ENCODE data around the gene NELL2.
"Not testable (repeated sequence)": the region's sequence is repeated elsewhere in the genome, so short reads cannot be mapped to it uniquely, and the experiment has no call there.

Gene NELL2

GRCh38 chr12:44837114-44837755, 38.9 kb downstream of the NELL2 start:
- H3K4me3 ChIP-seq (ENCODE audit: low read depth, low read length): no peak overlapping the region
- no peak for DNase-seq (ENCODE audit: low read depth)
- TF ChIP-seq CTCF (IDR thresholded peaks at IDR 0.05; ENCODE audit: control insufficient read depth, extremely low read depth, insufficient read depth): no peak

- no peak overlapping the region for H3K4me3 ChIP-seq (ENCODE audit: low read depth, low read length)
- TF ChIP-seq CTCF (IDR thresholded peaks at IDR 0.05; ENCODE audit: control insufficient read depth, extremely low read depth, insufficient read depth): no peak
- no peak for DNase-seq (ENCODE audit: low read depth)
Measured at GRCh38 chr12:44835641-44836379, 40.3 kb downstream of the NELL2 start.

GRCh38 chr12:44834996-44835395, 41.1 kb downstream of the NELL2 start:
- DNase-seq (ENCODE audit: low read depth); H3K4me3 ChIP-seq (ENCODE audit: low read depth, low read length): not testable (repeated sequence)

- no peak for TF ChIP-seq CTCF (IDR thresholded peaks at IDR 0.05; ENCODE audit: control insufficient read depth, extremely low read depth, insufficient read depth)
- H3K4me3 ChIP-seq (ENCODE audit: low read depth, low read length): no peak overlapping the region
- no peak for DNase-seq (ENCODE audit: low read depth)
Measured at GRCh38 chr12:44833561-44833960, 42.6 kb downstream of the NELL2 start.

- no peak overlapping the region for H3K4me3 ChIP-seq (ENCODE audit: low read depth, low read length)
- no peak for TF ChIP-seq CTCF (IDR thresholded peaks at IDR 0.05; ENCODE audit: control insufficient read depth, extremely low read depth, insufficient read depth)
- no peak for DNase-seq (ENCODE audit: low read depth)
Measured at GRCh38 chr12:44830566-44831055, 45.5 kb downstream of the NELL2 start.

GRCh38 chr12:44829045-44829444, 47.1 kb downstream of the NELL2 start:
- no peak overlapping the region for H3K4me3 ChIP-seq (ENCODE audit: low read depth, low read length)
- TF ChIP-seq CTCF (IDR thresholded peaks at IDR 0.05; ENCODE audit: control insufficient read depth, extremely low read depth, insufficient read depth): no peak
- no peak for DNase-seq (ENCODE audit: low read depth)

- TF ChIP-seq CTCF (IDR thresholded peaks at IDR 0.05; ENCODE audit: control insufficient read depth, extremely low read depth, insufficient read depth): no peak
- no peak overlapping the region for H3K4me3 ChIP-seq (ENCODE audit: low read depth, low read length)
- no peak for DNase-seq (ENCODE audit: low read depth)
Measured at GRCh38 chr12:44827832-44828438, 48.2 kb downstream of the NELL2 start.

GRCh38 chr12:44821702-44822101, 54.4 kb downstream of the NELL2 start:
- not testable (repeated sequence) for H3K4me3 ChIP-seq (ENCODE audit: low read depth, low read length)

More at GRCh38 chr12:44821702-44822101, 54.4 kb downstream of the NELL2 start:
- DNase-seq (ENCODE audit: low read depth): not testable (repeated sequence)

Data from LNCaP clone FGC (cell line).